Brain pericyte (primary cell): ENCODE results near the gene EPB41L4A.
"Not testable (repeated sequence)": the region's sequence is repeated elsewhere in the genome, so short reads cannot be mapped to it uniquely, and the experiment has no call there.

Experiments used
- DNase-seq: peaks from one replicate; pipeline ENCODE4 v3.0.0-alpha.2; 2012; ENCODE audit warnings: low read depth, low spot score

EPB41L4A gene

DNA sequence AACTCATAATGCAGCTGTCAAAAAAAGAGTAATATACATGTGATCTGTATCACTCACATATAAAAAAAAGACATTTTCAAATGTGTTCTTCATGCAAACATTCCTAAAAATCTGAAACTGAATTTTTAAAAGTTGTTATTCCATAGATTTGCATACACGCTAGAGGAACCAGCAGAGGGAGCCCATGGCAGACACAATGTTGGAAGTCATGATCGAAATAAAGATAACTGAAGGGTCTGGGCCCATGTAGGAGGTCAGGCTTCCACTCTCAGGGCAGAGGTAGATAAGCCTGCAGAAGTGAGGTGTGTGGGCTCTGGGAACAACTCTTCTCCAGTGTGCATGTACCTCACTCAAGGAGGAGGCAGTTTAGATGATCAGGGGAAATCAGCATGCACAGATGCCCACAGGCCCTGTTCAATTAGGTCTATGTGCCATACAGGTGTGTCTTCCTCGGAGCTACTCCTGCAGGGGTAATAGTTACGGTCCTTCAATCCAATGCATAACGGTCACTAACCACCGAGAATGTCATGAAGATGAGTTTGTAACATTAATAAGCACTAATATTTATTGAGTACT is 208.6 kb downstream of the EPB41L4A start:
- no peak for DNase-seq

DNA sequence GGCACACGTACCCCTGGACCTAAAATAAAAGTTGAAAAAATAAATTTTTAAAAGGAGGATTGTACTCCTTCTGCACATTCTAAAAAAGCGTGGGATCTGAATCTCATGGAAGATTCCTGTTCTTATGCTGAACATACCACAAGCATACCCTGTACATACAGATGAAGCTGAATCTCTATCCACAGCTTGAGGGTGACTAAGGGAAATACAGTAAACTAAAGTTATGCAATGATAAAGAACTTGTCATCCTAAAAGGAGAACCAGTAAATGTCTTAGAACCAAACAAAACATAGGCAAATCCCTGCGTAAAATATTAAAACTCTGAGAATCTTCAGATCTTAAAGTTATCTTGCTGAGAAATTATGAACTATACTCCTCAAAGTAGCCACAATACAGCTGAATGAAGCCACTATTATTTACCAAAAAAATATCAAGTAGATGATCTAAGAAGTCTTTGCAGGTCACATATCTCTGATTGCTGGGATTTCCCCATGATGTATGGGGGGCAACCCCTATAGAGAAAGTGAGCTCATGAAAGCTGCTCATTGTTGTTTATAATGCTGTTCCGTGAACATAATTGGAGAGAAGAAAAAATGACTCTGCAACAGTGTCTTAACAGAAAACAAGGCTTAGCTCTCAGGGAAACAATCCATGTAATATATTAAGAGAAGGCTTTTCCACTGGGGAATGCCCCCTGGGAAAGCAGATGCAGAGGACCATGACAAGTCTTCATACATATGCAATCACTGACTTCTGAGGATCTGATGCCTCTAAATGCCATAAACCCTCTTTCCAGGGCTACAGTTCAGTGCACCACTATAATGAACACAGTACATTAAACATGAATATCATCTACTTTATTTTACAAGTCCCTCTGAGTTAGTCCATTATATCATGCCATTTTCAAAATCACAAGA is 210.1 kb downstream of the EPB41L4A start:
- no peak for DNase-seq

DNA sequence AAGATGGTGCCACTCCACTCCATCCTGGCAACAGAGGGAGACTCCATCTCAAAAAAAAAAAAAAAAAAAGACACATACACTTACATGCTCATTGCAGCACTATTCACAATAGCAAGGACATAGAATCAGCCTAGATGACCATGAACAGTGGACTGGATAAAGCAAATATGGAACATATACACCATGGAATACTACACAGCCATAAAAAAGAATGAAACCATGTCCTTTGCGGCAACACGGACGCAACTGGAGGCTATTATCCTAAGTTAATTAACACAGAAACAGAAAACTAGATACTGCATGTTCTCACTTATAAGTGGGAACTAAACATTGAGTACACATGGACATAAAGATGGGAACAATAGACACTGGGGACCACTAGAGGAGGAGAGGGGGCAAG is 210.9 kb downstream of the EPB41L4A start:
- not testable (repeated sequence) for DNase-seq

DNA sequence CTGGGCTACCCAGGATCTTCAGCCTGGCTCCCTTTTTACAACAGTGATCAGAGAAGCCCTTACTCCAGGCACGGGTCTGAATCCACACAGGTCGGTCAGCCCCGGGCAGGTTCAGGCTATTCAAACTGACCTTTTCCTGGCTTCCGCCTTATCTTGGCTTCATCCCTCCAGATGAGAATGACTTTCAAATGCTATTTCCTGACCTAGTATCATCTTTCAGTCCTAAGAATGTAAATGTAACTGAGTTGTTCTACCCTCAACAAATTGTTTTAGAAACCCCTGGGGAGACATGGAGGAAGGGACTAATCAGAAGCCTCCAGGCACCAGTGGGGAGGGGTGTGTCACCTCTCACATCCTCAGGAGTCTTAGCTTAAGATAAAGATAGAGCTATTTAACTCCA is 213.2 kb downstream of the EPB41L4A start:
- DNase-seq, result no peak

DNA sequence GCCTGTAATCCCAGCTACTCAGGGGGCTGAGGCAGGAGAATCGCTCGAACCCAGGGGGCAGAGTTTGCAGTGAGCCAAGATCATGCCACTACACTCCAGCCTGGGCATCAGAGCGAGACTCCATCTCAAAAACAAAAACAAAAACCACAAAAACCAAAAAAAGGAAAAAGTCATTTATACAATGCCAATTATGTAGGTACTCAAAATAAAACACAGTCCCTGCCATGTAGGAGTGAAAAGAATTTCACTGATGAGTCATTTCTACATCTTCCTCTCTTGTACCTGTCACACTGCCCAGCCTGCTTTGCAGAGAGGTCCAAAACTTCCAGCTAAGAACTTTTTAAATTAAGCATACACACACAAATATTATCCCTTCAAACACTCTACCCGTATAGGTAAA is 215.8 kb downstream of the EPB41L4A start:
- DNase-seq, result no peak

DNA sequence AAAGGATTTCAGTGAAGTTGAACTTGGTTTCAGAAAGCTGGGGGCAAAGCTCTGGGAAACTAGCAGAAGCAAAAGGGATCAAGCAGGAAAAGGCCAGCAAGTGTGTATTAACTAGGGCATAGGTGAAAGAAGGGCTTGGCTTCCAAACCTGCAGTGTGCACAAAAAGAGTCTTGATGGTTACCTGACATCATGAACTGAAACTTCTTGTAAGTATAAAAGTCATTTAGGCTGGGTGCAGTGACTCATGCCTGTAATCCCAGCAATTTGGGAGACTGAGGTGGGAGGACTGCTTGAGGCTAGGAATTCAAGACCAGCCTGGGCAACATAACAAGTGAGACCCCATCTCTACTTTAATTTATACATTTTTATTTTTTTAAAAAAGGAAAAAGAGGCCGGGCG is 216.4 kb downstream of the EPB41L4A start:
- no peak for DNase-seq

DNA sequence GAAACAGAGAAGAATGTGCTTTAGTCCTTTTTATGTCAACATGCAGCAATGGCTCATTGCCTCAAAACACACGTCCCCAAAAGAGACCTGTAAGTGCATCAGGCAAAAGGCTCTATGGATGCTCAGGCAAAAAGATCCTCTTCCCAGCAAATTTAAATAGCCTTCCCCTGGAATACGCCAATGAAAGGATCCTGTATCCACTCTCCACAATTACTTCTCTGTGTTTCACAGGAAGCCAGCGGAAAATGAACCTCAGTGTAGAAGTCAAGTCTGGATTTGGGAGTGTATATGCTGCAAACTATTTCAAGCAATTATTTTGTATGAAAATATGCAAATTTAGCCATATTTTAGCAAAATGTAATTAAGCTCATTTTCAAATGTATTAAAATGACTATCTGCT is 217.9 kb downstream of the EPB41L4A start:
- no peak for DNase-seq

DNA sequence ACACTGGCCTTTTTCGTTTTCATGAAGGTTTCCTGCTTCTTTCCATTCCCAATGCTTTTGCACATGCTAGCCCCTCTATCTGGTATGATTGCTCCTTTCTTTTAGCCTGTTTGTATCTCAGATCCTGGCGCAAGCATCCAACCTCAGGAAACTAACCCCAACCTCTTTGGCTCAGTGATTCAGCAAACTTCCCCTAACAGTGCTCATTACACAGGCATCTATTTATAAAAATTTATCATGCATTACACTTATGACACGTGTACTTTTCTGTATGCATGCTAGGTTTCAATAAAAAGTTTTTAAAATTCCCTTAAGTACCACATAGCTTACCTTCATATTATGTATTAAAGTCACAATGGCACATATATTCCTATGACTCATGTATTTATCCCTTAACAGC is 218.9 kb downstream of the EPB41L4A start:
- no peak for DNase-seq

DNA sequence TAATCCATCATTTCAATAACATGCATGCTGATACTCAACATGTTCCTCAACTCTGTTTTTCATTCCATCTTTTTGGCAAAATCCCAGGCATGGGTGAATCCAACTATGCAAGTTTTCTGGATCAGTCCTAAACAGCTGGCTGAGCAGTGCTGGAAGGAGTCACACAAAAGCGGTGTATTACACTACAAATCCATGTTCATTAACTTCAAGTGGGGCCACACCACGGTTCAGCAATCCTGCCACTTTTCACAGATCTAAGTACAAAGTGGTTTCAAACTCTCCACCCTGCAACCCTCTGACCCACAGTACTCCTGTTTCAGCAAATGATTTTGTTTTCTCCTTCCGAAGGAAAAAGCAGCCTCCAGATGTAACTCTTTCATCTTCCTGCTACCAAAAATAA is 222.5 kb downstream of the EPB41L4A start:
- no peak for DNase-seq

DNA sequence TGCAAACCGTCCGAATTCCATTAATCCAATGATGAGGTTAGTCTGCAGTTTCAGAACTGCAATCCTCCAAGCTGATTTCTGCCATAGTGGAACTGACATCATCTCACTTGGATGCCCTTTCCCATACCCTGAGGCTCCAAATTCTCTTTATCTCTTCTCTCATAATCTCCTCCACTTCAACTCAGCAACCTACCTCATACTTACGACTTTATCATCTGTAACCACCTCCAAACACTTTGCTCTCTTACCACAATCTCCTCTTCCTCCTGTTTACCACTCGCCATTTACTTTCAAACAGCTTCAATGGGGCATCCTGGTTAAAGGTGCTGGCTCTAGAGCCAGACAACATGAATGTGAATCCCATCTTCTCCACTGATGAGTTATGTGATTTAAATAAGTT is 223.2 kb downstream of the EPB41L4A start:
- no peak for DNase-seq

DNA sequence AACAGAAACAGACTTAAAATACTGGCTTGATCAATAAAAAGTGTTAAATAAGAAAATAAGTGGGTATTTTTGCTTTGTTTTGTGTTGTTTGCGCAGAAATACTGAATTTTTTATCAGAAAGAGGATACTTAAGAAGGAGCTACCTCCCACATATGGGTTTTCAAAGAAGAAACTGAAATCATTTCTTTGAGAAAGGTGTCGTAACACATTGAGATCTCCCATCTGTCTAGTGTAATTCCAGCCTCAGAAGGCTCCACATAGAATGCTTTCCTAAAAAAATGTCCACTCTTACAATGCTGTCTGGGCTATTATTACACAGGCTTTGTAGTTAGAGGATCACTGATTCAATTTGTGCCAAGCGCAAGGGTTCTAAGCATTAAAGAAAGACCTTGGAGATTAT is 226.2 kb downstream of the EPB41L4A start:
- DNase-seq, result no peak

DNA sequence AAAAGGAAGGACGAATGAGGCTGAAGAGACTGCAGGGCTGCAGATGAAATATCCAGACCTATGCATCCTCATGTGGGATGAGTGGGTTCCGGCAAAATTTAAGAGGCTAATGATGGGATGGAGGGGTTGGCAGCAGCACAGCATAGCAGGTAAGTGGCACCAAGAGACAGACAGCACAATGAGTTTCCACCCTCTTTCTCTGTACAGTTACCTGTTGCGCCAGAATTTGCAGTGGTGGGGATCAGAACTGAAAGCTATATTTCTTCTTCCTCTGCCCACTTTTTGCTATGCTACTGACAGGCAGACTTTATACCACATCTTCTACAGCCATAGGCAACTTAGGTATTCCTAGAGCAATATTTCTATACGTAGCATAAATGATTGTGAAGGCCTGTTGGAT is 227.0 kb downstream of the EPB41L4A start:
- DNase-seq, result no peak

DNA sequence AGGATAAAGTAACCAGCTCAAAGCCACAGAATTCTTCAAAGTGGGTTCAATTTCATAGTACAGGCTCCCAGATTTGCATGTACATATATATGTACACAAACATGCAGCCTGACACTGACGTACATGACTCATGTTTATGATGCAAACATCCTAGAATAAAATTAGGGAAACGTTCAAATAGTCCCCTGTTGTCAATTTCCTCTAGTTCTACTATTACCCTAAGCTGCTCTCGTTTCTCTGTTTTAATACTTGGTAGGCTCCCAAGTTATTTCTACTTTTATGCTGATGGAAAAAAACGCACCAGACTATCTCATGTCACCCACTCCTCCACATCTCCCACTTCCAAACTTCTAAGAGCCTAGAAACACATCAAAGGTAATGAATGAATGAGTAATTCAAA is 229.7 kb downstream of the EPB41L4A start:
- no peak for DNase-seq

DNA sequence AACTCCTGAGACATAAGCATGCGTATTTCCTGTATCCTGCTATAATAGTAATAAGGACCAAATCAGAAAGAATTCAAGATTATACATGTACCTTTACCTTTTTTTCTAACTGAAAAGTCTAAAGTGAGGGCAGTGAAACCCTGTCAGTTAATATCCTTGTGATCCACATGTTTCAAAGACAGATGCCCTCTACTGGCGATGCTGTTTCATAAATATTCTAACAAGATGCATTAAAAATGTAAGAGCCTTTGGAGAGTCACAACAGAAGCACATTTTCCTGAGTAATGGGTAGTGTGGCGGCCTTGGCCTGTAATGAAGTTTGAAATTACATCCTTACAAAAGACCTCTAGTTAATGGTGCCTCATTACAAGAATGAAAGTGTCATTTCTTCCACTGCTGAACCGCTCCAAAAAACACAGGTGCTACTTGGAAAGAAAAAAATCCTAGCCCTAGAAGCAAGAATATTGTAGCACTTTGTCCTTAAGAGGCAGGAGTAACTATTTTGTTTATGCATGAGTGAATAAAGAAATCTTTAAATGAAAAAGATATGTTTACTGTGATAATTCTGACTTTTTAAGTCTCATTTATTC is 232.6 kb downstream of the EPB41L4A start:
- no peak for DNase-seq

DNA sequence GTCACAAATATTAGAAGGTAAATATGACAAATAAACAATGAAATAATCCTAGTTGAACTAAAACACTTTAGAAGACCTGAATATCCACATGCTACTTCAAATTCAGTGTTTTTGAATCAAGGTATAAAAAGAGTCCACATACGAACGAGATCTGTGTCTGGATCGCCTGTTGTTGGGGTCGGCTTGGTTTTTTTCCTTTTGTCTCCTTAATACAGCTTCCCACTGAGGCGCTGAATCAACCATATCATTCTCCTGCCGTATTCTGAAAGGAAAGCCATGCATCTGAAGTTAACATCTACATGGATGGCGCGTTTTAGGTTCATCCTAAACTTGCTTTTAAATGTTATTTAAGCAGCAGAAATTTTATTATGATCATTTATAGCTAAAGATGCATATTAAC is 235.2 kb downstream of the EPB41L4A start:
- DNase-seq, result no peak

DNA sequence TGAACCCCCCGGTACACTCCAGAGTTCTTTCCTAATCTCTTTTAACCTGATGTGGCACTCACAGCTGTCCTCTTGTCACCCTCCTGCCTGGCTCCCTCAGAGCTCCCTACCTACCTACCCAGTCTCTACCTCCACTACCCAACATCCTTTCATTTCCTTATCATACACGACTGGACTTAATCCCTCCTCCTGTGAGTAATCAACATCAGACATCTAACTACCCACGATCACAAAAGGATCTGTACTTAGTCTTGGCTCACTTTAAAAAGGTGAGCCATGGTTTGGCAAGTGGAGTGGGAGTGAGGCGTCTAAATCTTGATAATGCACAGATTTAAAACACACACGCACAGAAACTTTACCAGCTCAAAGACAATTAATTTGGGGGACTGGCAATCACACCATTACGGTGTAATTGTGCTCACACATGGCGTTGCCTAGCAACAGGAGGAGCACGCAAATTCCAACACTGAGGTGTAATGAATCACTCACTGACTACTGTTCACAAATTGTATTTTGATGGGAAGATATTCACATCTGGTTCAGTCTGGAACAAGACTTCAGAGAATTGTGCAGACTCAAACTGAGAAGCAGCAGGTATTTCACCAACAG is 235.9 kb downstream of the EPB41L4A start:
- DNase-seq, result no peak

DNA sequence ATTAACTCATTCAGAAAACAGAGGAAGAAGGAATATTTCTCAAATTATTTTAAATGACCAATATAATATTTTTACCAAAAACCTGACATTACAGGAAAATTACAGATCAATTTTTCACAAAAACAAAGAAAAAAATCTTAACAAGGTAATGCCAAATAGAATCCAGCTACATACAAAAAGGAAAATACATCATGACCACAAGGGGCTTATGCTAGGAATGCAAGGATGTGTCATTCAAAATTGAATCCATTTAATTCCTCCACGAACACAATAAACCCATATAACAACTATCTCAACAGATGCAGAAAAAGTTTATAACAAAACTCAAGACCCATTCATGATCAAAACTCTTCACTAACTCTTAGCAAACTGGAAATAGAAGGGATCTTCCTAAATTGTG is 239.8 kb downstream of the EPB41L4A start:
- no peak for DNase-seq

DNA sequence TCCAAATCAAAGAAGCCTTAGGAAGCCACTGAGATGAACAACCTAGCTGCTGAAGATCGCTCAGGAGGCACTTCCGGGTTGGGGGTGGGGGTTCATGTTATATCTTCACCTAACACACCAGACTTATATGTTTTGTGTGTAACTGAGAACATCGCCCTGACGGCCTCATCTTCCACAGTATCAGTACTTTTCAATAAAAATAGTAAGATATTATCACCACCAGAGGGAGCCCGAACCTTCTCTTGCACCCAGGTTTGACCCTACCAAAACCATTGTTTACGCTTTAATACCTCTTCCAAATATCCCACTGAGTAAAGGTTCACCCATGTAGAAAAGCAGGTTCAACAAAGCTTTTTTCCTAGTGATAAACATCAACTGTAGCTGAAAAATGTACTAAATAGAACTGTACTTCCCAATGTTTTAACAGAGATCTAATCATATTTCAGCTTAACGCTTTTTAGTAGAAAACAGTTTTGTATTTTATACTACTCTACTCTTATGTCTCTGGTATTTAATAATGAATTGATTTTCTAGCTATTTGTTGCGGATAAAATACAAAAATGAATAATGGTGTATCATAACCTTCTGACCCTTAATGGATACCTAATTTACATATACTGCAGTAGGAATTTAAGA is 244.0 kb downstream of the EPB41L4A start:
- DNase-seq, result no peak

DNA sequence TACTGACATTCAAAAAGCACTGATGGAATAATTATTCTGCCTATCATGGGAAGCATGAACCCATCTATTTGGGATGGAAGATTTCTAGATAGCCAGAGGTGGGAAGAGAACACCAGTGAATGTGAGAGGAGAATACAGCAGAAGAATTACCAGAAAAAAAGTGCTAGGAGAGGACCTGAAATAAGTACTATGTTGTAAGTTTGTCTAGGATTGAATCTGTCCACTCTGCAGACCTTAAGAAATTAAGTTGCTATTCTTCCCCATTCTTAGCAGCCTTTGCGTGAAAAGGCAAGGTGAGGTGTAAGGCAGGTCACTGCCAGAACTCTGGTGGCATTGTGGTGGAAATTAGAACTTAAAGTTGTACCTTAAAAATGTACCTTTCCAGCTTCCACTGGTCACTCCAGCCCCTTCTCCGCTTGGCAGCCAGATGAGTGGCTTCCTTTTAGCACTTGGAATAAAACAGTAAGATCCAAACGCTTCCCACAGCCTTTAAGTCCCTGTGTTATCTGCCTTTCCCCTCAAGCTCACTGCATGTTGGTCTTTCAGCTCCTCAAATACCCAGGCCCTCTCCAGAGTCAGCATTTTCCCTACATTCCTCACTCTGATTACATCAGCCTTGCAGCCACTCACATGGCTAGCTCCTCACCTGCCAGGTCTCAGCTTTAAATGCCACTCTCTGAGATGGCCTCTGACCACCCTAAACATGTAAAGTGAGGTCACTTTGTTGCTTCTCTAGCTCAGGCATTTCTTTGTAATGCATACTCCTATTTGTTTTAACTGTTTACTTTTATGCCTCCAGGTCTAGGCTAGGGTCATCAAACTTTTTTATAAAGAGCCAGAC is 253.0 kb downstream of the EPB41L4A start:
- no peak for DNase-seq

DNA sequence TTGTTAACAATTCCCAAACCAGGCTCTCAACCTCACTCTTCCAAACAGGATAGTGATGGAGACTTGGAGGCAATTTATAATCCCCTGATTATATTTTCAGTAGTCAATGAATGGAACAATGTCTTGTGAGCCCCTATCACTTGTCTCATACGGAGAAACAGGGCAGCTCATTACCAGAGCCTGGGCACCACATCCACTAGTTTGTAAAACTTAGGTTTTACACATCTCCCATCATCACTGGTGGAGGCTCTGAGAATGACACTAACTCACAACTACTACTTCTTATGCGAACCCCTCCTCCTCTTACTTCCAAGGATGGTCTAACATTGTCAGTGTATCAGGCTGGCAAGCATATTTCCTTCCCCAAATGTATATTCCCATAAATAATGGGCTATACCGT is 253.7 kb downstream of the EPB41L4A start:
- no peak for DNase-seq

DNA sequence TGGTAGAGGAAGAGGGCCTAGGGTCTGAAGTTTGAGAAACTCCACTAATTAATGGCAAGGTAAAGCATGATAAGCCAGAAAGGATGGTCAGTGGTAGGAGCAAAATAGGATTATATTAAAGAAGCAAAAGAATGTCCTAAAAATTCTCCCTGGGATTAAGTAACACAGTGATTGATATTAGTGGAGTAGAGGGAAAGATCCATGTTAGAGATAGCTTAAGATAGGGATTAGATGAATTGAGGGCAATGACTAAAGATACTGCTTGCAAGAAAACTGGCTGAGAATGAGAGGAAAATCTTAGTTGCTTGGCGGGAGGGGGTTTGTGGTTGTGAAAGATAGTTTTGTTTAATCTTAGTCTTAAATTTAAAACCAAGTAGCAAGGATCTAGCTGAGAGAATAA is 255.6 kb downstream of the EPB41L4A start:
- no peak for DNase-seq
